Stimulated activated CD8-positive, alpha-beta memory T cell treated with anti-CD3 and anti-CD28 coated beads, Interleukin-15, amount 100 ng/mL, for 48 hours (primary cell): Measurements from ENCODE around the gene KCNK6.
A peak's percentile ranks its signal among the peaks of the same experiment; 100 is the strongest.
"Not testable (repeated sequence)": the region's sequence is repeated elsewhere in the genome, so short reads cannot be mapped to it uniquely, and the experiment has no call there.

Source experiments
- DNase-seq, 2 donors: peaks; one replicate each; pipeline ENCODE4 v3.0.0-alpha.2; 2020; ENCODE audit warnings: low read depth in 2 of 2

KCNK6 gene

DNA sequence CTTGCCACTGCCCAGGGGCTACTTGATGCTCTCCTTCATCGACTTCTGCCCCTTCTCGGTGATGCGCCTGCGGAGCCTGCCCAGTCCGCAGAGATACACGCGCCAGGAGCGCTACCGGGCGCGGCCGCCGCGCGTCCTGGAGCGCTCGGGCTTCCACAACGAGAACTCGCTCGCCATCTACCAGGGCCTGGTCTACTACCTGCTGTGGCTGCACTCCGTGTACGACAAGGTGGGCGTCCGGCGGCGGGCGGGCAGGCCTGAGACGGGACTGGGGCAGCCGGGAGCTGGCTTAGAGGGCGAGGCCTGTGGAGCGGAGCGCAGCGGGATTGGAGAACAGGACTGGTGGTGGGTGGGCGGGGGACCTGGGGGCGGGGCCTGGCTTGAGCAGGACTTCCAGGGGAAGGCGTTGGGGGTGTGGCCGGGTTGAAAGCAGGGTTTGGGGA is 42.0 kb downstream of the KCNK6 start:
- peak; percentile 58 to 68 for DNase-seq

DNA sequence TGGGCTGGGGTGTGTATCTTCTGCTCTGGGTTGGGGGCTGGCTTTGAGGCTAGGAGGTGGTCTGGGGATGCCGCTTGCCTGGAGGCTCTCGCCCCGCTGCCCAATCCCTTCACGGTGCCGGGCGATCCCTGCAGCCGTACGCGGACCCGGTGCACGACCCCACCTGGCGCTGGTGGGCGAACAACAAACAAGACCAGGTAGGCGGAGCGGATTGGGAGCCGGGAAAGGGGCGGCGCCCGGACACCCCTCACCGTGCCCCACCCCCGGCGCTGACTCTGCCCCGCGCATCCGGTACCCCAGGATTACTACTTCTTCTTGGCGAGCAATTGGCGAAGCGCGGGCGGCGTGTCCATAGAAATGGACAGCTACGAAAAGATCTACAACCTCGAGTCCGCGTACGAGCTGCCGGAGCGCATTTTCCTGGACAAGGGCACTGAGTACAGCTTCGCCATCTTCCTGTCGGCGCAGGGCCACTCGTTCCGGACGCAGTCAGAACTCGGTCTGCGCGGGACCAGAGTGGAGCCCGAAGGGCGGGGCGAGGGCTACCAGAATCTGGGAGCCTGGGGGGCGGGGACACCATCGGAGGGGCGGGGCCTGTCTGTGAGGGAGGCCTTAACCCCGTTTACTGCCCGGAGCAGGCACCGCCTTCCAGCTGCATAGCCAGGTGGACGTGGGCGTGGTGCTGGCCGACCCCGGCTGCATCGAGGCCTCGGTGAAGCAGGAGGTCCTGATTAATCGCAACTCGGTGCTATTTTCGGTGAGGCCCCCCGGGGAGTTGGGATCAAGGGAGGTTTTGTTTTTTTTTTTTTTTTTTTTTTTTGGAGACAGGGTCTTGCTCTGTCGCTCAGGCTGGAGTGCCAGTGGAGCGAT is 42.7 kb downstream of the KCNK6 start:
- DNase-seq, result peak; percentile 72 to 84

DNA sequence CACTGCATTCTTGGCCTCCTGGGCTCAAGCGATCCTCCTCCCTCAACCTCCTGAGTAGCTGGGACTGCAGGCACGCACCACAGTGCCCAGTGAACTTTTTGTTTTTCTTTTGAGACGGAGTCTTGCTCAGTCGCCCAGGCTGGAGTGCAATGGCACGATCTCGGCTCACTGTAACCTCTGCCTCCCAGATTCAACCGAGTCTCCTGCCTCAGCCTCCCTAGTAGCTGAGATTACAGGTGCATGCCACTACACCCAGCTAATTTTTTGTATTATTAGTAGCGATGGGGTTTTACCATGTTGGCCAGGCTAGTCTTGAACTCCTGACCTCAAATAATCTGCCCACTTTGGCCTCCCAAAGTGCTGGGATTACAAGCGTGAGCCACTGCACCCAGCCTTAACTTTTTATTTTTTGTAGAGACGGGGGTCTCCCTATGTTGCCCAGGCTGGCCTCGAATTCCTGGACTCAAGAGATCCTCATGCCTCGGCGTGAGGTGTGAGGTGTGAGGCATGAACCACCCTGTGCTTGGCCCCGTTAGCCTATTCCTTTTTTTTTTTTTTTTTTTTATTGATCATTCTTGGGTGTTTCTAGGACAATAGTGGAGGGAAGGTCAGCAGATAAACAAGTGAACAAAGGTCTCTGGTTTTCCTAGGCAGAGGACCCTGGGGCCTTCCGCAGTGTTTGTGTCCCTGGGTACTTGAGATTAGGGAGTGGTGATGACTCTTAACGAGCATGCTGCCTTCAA is 43.5 kb downstream of the KCNK6 start:
- DNase-seq, result not testable (repeated sequence)

DNA sequence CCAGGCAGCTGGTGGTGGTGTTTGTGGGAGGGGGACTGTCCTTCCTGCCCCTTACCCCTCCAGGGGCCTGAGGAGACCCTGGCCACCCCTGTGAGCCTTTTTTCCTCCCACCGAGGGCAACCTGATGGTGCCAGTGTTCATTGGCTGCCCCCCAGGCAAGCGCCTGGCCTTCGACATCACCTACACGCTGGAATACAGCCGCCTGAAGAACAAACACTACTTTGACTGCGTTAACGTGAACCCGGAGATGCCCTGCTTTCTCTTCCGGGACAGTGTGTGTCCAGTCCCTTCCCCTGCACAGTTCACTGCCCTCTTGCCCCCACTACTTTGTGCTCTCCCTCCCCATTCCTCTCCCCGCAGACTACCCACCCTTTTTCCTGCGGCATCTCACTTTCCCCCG is 47.4 kb downstream of the KCNK6 start:
- DNase-seq, result no peak

DNA sequence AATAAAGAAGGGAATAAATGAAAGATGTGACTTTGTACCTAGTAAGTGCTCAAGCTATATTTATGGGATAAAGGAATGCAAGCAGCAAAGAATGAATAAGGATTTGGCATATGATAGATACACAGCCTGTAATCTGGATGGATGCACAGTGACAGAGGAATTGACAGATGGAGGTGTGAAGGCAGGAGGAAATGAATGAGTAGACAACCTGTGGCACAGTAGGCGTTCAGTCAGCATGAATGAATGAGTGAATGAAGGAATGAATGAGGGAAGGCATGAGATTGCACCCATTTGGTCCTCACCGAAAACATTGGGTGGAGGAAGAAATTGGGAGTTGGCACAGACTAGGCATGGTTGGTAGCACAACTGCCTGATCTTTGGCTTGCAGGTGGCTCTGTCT is 49.9 kb downstream of the KCNK6 start:
- no peak for DNase-seq

DNA sequence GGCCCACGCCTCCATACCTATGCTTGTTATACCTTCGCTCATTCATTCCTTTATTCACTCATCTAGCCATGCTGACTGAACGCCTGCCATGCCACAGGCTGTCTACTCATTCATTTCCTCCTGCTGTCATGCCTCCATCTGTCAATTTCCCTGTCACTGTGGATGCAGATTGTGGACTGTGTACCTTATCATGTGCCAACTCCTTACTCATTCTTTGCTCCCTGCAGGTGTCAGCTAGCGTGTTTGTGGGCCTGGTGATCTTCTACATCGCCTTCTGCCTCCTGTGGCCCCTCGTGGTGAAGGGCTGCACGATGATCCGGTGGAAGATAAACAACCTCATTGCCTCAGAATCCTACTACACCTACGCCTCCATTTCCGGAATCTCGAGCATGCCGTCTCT is 50.7 kb downstream of the KCNK6 start:
- DNase-seq, result no peak

DNA sequence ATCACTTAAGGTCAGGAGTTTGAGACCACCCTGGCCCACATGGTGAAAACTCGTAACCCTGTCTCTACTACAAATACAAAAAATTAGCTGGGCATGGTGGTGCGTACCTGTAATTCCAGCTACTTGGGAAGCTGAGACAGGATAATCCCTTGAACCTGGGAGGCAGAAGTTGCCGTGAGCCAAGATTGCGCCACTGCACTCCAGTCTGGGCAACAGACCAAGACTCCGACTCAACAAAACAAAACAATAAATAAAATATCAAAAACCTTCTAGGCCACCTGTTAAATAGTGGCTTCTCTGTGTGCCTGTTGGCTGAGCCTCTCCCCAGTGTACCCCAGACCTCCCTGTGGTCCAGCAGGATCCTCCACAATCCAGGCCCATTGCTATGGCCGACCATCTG is 51.4 kb downstream of the KCNK6 start:
- no peak for DNase-seq

DNA sequence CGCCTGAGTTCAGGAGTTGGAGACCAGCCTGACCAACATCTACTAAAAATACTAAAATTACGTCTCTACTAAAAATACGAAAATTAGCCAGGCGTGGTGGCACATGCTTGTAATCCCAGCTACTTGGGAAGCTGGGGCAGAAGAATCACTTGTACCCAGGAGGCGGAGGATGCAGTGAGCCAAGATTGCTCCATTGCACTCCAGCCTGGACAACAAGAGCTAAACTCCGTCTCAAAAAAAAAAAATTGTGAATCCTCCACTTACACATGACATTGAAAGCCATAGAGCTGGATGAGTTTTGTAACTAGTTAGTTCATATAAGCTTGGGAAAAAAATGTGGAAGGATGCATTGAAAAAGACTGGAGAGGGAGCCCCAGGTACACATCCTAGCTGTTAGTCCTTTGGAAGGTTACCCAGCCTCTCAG is 54.3 kb downstream of the KCNK6 start:
- no peak for DNase-seq

DNA sequence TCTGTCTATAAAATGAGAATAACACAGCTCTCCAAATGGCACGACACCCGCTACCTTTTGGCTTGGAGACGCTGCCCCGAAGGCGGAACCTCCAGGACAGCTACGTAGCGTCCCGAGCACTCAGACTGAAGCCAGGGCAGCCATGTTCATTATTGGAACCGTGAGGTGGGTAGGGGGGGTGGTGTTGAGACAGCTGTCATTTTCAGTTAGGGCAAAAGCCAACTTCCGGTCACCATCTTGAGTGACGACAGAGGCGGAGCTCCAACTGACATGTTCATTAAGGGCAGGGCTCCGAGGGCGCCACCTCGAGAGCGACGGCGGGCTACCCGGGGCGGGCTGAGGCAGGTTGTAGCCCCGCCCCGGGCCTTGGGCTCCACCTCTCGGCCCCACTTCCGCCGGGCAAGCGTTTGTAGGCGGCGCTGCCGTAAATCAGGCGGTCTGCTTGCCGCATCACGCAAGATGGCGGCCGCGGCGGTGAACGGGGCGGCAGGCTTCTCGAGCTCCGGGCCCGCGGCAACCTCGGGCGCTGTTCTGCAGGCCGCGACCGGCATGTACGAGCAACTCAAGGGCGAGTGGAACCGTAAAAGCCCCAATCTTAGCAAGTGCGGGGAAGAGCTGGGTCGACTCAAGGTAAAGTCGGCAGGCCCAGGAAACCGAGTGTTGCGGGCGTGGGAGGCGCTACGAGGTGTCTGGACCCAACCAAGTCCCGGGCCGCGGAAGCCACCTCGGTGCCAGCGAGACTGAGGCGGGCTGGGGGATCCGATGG is 54.9 kb downstream of the KCNK6 start, which contains the start of gene PSMD8:
TSS of gene PSMD8 (plus strand) at position 240 of the 766 bp plus-strand sequence. CDS start at position 271, 31 bp downstream.
- DNase-seq, result peak; percentile 98

DNA sequence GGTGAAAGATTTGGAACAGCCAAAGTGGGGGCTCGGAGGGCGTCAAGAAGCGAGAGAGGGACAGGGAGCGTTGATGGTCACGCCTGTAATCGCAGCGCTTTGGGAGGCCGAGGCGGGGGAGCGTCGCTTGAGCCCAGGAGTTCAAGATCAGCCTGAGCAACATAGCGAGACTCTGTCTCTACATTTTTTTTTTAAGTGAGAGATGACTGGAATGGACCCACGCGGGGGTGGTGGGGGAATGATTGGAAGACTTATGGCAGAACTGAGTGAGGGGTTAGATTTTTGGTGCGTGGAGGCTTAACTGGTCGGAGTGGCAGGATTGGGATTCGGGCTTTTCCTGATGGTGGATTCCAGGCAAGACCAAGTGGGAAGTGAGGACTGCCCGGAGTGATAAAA is 55.5 kb downstream of the KCNK6 start:
- DNase-seq, result no peak

DNA sequence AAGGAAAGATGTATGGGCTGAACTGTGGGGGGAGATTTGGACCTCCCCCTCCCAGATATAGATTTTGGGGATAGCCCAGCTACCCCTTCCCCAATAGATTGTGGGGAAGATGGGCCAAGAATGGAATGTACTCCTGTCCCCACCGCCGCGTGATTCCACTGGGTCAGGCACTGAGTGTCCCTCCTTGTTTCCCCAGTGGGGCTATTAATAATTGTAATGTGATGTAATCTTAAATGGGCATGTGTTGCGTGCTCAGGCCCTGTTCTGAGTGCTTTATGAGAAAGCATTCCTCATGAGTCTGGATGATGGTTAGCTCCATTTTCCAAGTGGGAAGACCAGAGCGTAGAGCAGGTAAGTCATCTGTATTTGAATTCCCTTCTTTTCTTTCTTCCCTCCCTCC is 56.1 kb downstream of the KCNK6 start:
- no peak for DNase-seq

DNA sequence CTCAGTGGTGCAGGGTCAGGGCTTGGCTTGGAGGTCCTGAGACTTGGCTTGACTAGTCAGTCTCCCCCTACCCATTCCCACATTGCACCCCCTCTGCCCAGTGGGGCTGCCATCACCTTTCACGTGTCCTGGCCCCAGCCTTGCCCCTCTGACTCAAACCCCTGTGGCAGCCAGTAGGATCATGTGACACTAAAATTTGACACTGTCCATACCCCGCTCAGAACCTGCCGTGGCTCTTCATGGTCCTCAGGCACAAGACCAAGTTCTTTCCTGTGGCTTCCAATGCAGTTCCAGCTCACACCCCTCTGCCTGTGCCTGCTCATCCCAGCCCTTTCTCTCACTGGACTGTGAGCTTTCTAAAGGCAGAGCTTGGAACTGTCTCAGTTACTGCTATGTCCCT is 56.9 kb downstream of the KCNK6 start:
- no peak for DNase-seq

DNA sequence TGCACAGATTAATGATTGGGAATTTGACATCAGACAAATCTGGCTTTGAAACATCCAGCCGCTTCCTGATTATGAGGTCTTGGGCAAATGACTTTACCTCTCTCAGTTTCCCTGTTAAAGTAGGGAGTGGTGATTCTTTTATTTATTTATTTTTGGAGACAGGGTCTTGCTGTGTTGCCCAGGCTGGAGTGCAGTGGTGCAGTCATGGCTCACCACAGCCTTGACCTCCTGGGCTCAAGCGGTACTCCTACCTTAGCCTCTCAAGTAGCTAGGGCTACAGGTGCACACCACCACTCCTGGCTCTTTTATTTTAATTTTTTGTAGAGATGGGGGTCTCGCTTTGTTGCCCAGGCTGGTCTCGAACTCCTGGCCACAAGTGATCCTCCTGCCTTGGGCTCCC is 57.4 kb downstream of the KCNK6 start:
- no peak for DNase-seq

DNA sequence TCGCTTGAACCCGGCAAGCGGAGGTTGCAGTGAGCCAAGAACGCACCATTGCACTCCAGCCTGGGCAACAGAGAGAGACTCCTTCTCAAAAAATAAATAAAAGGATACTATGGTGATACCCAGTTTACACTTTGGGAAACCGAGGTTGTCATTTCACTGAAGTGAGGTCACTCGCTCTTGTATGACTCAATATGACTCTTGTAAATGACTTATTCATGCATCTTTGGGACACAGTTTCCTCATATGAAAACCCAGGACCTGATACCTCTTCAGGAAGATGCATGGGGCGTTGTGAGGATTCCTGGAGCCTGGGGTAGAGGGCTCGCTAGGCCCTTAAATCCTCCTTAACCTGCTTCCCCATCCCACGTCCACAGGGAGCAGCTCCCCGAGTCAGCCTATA is 59.2 kb downstream of the KCNK6 start:
- DNase-seq, result no peak

DNA sequence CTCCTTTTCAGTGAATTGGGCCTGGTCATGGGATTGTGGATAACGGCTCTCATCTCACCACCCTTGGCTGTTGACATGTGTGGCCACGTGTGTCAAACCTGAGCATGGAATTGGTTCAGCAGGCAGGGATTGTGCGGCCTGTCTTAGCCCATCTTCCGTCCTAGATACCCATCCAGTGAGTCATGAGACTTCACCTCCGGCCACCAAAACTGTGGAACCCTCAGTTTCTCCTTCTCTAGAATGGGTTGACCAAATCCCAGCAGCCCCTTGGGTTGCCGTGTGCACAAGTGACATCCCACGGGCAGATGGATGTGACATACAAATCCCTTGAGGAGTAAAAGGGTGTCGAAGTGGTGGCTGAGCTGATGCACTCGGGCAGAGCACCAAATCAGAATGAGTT is 61.5 kb downstream of the KCNK6 start:
- DNase-seq, result no peak
